Measurements from ENCODE around the gene LIN7C.

The LIN7C gene

DNA sequence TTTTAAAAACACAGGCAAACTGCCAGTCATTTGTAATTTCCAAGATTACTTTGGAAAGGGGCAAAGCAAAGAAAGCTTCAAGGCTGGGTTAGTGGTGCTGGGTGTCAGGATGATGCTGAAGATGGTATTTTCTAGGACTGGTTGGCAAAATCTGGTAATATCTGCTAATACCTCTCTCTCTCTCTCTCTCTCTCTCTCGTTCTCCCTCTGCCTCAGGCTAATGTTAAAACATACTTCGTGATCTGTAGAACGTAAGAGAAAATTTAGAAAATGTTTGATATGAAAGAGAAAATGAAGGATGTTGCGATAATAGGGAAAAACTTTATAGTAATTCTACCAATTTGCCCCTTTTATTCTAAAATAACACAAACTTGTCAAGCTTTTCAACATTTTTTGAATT, 24.6 kb downstream of the LIN7C start:
- TF ChIP-seq, protein P1, sequence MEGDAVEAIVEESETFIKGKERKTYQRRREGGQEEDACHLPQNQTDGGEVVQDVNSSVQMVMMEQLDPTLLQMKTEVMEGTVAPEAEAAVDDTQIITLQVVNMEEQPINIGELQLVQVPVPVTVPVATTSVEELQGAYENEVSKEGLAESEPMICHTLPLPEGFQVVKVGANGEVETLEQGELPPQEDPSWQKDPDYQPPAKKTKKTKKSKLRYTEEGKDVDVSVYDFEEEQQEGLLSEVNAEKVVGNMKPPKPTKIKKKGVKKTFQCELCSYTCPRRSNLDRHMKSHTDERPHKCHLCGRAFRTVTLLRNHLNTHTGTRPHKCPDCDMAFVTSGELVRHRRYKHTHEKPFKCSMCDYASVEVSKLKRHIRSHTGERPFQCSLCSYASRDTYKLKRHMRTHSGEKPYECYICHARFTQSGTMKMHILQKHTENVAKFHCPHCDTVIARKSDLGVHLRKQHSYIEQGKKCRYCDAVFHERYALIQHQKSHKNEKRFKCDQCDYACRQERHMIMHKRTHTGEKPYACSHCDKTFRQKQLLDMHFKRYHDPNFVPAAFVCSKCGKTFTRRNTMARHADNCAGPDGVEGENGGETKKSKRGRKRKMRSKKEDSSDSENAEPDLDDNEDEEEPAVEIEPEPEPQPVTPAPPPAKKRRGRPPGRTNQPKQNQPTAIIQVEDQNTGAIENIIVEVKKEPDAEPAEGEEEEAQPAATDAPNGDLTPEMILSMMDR (IDR thresholded peaks at IDR 0.05; ENCODE audit: extremely low read depth, missing control alignments) = no peak
- DNase-seq (ENCODE audit: low spot score) = no peak

DNA sequence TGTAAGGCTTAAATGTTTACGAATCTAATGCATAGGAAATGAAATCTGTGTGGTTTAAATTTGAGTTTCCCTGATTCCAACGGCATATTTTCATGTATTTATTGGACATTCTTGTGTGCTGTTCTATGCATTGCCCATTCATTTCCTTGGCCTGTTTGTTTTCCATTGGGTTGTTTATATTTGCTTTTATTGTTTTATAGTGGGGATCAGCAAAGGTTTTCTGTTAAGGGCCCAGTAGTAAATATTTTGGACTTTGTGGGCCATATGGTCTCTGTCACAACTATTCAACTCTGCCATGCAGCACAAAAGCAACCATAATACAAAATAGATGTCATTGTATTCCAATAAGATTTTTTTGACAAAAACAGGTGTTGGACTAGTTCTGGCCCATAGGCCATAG, 28.7 kb downstream of the LIN7C start:
- TF ChIP-seq, protein P1 (IDR thresholded peaks at IDR 0.05; ENCODE audit: extremely low read depth, missing control alignments) = no peak
- DNase-seq (ENCODE audit: low spot score) = no peak

DNA sequence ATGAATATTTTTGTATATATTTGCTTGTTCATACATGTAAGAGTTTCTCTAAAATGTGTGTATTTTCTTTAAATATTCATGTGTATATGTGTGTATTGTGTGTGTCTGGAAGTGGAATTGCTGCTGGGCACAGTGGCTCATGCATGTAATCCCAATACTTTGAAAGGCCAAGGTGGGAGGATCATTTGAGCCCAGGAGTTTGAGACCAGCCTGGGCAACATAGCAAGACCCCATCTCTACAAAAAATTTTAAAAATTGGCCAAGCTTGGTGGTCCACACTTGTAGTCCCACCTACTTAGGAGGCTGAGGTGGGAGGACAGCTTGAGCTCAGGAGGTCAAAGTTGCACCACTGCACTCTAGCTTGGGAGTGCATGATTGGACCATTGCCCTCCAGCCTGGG, 29.3 kb downstream of the LIN7C start:
- no peak for DNase-seq (ENCODE audit: low spot score)
- TF ChIP-seq, protein P1 (IDR thresholded peaks at IDR 0.05; ENCODE audit: extremely low read depth, missing control alignments) = no peak

DNA sequence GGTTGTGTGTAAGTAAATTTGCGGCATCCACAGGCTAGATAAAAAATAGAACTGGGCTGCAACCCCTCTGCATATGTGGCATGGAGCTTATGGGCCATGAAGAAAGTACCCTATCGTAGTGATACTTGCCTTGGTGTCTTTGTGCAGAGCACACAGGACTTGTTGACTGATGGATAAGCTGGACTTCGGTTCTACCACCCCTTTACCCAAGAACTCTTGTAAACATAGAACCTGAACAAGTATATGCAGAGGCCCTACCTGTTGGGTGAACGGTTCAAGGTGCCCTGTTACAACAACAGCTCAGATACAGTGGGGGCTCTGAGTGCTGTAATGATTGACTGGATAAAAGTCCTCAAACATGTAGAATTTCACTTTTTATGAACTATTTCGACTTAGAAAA, 30.9 kb downstream of the LIN7C start:
- TF ChIP-seq, protein P1 (IDR thresholded peaks at IDR 0.05; ENCODE audit: extremely low read depth, missing control alignments) = no peak

DNA sequence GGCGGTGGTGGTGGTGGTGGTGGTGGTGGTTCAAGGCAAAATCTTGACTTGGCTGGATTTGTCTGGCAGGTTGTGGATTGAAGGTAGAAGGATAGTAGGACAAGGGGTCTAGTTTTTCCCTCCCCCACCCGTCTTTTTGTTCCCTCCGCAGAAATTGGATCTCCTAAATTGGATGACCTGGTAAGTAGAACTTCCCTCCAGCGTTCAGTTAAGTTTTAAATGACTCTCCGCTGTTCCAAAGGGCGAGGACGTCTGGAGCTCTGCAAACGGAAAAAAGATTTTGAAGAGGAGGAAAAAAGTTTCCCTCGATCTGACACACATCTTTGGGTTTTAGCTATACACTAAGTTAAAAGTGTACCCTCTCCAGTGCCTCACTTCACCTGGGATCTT, 33.6 kb downstream of the LIN7C start:
- TF ChIP-seq, protein P1 (IDR thresholded peaks at IDR 0.05; ENCODE audit: extremely low read depth, missing control alignments) = no peak
- no peak for DNase-seq (ENCODE audit: low spot score)

More for the DNA sequence above, 30.9 kb downstream of the LIN7C start:
- no peak for DNase-seq (ENCODE audit: low spot score)

DNA sequence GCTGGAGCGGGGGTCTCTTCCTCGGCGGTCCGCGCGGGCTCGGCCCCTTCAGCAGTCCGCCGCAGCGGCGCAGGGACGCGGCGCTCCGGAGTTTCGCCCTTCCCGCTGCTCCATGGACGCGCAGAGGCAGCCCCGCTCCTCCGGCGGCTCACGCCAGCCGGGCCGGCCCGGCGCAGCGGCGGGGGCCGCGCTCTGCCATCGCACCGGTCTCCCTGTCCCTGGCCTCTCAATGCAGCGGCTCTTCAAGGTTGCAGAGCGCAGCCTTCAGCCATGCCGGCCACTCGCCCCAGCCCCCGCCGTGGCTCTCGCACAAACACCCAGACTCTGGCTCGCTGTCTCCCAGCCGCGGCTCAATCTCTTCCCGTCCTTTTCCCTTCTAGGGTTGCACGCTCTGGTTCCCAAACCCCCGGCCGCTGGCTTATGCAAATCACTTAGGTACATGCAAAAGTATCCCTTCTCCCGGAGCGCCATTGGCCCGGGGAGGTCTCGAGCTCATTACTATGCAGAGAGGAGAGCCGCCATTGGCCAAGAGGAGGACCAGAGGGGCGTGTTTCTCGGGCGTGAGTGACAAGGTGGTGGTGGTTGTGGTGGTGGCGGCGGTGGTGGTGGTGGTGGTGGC, 34.1 kb downstream of the LIN7C start, which contains the start of gene LGR4:
Gene LGR4 (minus strand): TSS at position 393 of the 619 bp plus-strand sequence. CDS start 488 bp downstream, outside the sequence.
- peak; percentile 76 for DNase-seq (ENCODE audit: low spot score)
- TF ChIP-seq, protein P1 (IDR thresholded peaks at IDR 0.05; ENCODE audit: extremely low read depth, missing control alignments) = no peak

DNA sequence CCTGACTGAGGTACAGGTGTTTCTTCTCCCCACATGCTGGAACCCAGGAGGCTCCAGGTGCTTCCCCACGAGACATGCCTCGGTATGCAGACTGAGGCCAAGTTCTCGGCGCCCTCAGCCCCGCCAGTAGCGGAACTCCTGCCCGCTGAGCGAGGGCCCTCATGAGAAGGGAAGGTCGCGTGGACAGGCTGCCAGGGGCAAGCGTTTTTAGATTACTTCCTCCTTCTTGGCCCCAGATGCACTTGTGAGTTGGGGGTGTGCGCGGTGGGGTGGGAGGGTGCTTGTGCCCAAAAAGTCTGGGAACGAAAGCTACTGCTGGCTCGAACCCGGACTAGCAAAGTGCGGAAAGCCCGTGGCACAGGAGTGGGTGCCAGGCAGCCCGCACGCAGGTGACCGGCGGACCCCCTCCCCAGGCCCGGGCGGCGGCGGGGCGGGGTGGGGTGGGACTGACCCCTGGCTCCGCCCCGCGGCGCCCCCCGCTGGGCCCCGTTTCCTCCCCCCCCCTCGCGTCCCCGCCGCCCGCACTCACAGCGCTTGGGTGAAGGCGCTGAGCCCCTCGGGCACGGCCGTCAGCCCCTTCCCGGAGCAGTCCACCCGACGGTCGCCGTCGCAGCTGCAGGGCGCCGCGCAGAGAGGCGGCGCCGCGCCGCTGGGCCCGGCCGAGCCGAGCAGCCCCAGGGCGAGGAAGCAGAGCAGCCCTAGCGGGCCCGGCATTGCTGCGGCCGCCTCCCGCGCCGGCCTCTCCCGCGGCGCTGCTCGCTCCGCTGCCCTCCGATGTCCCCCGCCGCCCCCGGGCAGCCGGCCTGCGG, 34.8 kb downstream of the LIN7C start:
- peak; percentile 63 for DNase-seq (ENCODE audit: low spot score)
- TF ChIP-seq, protein P1 (IDR thresholded peaks at IDR 0.05; ENCODE audit: extremely low read depth, missing control alignments) = no peak

Data from GM20000 (cell line).